Stimulated activated CD8-positive, alpha-beta memory T cell treated with anti-CD3 and anti-CD28 coated beads, Interleukin-15, amount 100 ng/mL, for 1 hour (primary cell): ENCODE measurements around the gene RBPMS2.

Experiments used
- DNase-seq: peaks from one replicate; pipeline ENCODE4 v3.0.0-alpha.2; 2020; ENCODE audit warnings: low read depth

The RBPMS2 gene

GRCh38 chr15:64782751-64783150, 7.4 kb upstream of the RBPMS2 start:
- no peak for DNase-seq

- no peak for DNase-seq
Observed at GRCh38 chr15:64781299-64781698, 5.9 kb upstream of the RBPMS2 start.

GRCh38 chr15:64780600-64781156, 5.3 kb upstream of the RBPMS2 start:
- no peak for DNase-seq

GRCh38 chr15:64779630-64780029, 4.2 kb upstream of the RBPMS2 start:
- no peak for DNase-seq

GRCh38 chr15:64779024-64779423, 3.6 kb upstream of the RBPMS2 start:
- DNase-seq, result no peak

- DNase-seq, result no peak
Observed at GRCh38 chr15:64776402-64776786, 1.0 kb upstream of the RBPMS2 start.

GRCh38 chr15:64774629-64775493, 528 bp downstream of the RBPMS2 start:
- DNase-seq, result no peak

GRCh38 chr15:64774037-64774628, 1.3 kb downstream of the RBPMS2 start:
- no peak for DNase-seq

GRCh38 chr15:64773606-64774005, 1.8 kb downstream of the RBPMS2 start:
- DNase-seq, result no peak

- no peak for DNase-seq
Observed at GRCh38 chr15:64772964-64773363, 2.4 kb downstream of the RBPMS2 start.

GRCh38 chr15:64772488-64772887, 2.9 kb downstream of the RBPMS2 start:
- DNase-seq, result no peak

GRCh38 chr15:64770626-64771025, 4.8 kb downstream of the RBPMS2 start:
- no peak for DNase-seq

- DNase-seq, result no peak
Observed at GRCh38 chr15:64767203-64767602, 8.2 kb downstream of the RBPMS2 start.

GRCh38 chr15:64766058-64766457, 9.3 kb downstream of the RBPMS2 start:
- DNase-seq, result no peak

- no peak for DNase-seq
Observed at GRCh38 chr15:64763874-64764273, 11.5 kb downstream of the RBPMS2 start.

GRCh38 chr15:64763462-64763861, 11.9 kb downstream of the RBPMS2 start:
- no peak for DNase-seq

- DNase-seq, result no peak
Observed at GRCh38 chr15:64763021-64763420, 12.4 kb downstream of the RBPMS2 start.

- no peak for DNase-seq
Observed at GRCh38 chr15:64762546-64762945, 12.8 kb downstream of the RBPMS2 start.

- no peak for DNase-seq
Observed at GRCh38 chr15:64761156-64761555, 14.2 kb downstream of the RBPMS2 start.

GRCh38 chr15:64760056-64760455, 15.3 kb downstream of the RBPMS2 start:
- no peak for DNase-seq

GRCh38 chr15:64755427-64755940, 19.9 kb downstream of the RBPMS2 start:
- no peak for DNase-seq

GRCh38 chr15:64754663-64755426, 20.5 kb downstream of the RBPMS2 start:
- no peak for DNase-seq
